ENCODE measurements around the gene MAP3K12.

MAP3K12 gene

GRCh38 chr12:53495903-53496751 is 3.1 kb downstream of the MAP3K12 start:
- TF ChIP-seq CTCF (IDR thresholded peaks at IDR 0.05): no peak

- TF ChIP-seq CTCF (IDR thresholded peaks at IDR 0.05): no peak
Observed at GRCh38 chr12:53493610-53494391, 5.5 kb downstream of the MAP3K12 start.

- TF ChIP-seq CTCF (IDR thresholded peaks at IDR 0.05): no peak
Observed at GRCh38 chr12:53492830-53493609, 6.2 kb downstream of the MAP3K12 start.

- TF ChIP-seq CTCF (IDR thresholded peaks at IDR 0.05): no peak
Observed at GRCh38 chr12:53492188-53492587, 7.1 kb downstream of the MAP3K12 start.

- TF ChIP-seq CTCF (IDR thresholded peaks at IDR 0.05): no peak
Observed at GRCh38 chr12:53489242-53489864, 9.9 kb downstream of the MAP3K12 start.

GRCh38 chr12:53486736-53487487 is 12.3 kb downstream of the MAP3K12 start:
- TF ChIP-seq CTCF (IDR thresholded peaks at IDR 0.05): no peak

Measured in LNCAP (cell line).